Measurements from ENCODE around the gene SLC24A3.

Gene SLC24A3

GRCh38 chr20:19706463-19706862 lies 494.0 kb downstream of the SLC24A3 start:
- H4K20me1 ChIP-seq (ENCODE audit: insufficient read depth, low read length, poor library complexity, severe bottlenecking): no peaks in the 10 kb centered on the region
- no peak overlapping the region for H2AFZ ChIP-seq (ENCODE audit: low read length)
- no peaks in the 10 kb centered on the region for H3K27me3 ChIP-seq (ENCODE audit: insufficient read depth, low read length, poor library complexity, severe bottlenecking)
- H3K4me1 ChIP-seq (ENCODE audit: insufficient read depth, low read length, poor library complexity, severe bottlenecking): no peaks in the 10 kb centered on the region
- H3K4me3 ChIP-seq (ENCODE audit: low read length, poor library complexity, severe bottlenecking): no peak overlapping the region
- TF ChIP-seq CTCF (conservative IDR thresholded peaks at IDR 0.05; ENCODE audit: low read length) (no peak), EZH2phosphoT487 (IDR thresholded peaks at IDR 0.05; ENCODE audit: borderline replicate concordance) (no peak)
- no peaks in the 10 kb centered on the region for H3F3A ChIP-seq (ENCODE audit: low read depth)
- no peak overlapping the region for H3K9ac ChIP-seq (ENCODE audit: low read depth, low read length, poor library complexity, severe bottlenecking)
- no peak overlapping the region for H3K4me2 ChIP-seq (ENCODE audit: low read depth, low read length, poor library complexity, severe bottlenecking)
- no peaks in the 10 kb centered on the region for H3K79me2 ChIP-seq (ENCODE audit: insufficient read depth, low read length)
- H3K9me3 ChIP-seq (ENCODE audit: insufficient read depth, low read depth, low read length): no peaks in the 10 kb centered on the region
- H3K9me2 ChIP-seq (replicated peaks; ENCODE audit: low read depth, low read length): no peaks in the 10 kb centered on the region
- no peaks in the 10 kb centered on the region for H3K36me3 ChIP-seq (ENCODE audit: insufficient read depth, low read length)

GRCh38 chr20:19709635-19710335 lies 497.3 kb downstream of the SLC24A3 start:
- Histone ChIP-seq H3K4me2 (ENCODE audit: low read depth, low read length, poor library complexity, severe bottlenecking) (no peak overlapping the region), H3K9me3 (ENCODE audit: insufficient read depth, low read depth, low read length) (no peaks in the 10 kb centered on the region), H3K9ac (ENCODE audit: low read depth, low read length, poor library complexity, severe bottlenecking) (no peak overlapping the region), H3K36me3 (ENCODE audit: insufficient read depth, low read length) (no peaks in the 10 kb centered on the region), H4K20me1 (ENCODE audit: insufficient read depth, low read length, poor library complexity, severe bottlenecking) (no peaks in the 10 kb centered on the region), H3K4me1 (ENCODE audit: insufficient read depth, low read length, poor library complexity, severe bottlenecking) (no peaks in the 10 kb centered on the region), H3K27me3 (ENCODE audit: insufficient read depth, low read length, poor library complexity, severe bottlenecking) (no peaks in the 10 kb centered on the region), H3K79me2 (ENCODE audit: insufficient read depth, low read length) (no peaks in the 10 kb centered on the region), H2AFZ (ENCODE audit: low read length) (no peak overlapping the region), H3K4me3 (ENCODE audit: low read length, poor library complexity, severe bottlenecking) (no peak overlapping the region), H3F3A (ENCODE audit: low read depth) (no peaks in the 10 kb centered on the region), H3K9me2 (replicated peaks; ENCODE audit: low read depth, low read length) (no peaks in the 10 kb centered on the region)
- TF ChIP-seq CTCF (conservative IDR thresholded peaks at IDR 0.05; ENCODE audit: low read length) (no peak), EZH2phosphoT487 (IDR thresholded peaks at IDR 0.05; ENCODE audit: borderline replicate concordance) (no peak)

GRCh38 chr20:19710336-19711120 lies 498.1 kb downstream of the SLC24A3 start:
- Histone ChIP-seq H3K4me1 (ENCODE audit: insufficient read depth, low read length, poor library complexity, severe bottlenecking) (no peaks in the 10 kb centered on the region), H3K9ac (ENCODE audit: low read depth, low read length, poor library complexity, severe bottlenecking) (no peak overlapping the region), H3K27me3 (ENCODE audit: insufficient read depth, low read length, poor library complexity, severe bottlenecking) (no peaks in the 10 kb centered on the region), H3K79me2 (ENCODE audit: insufficient read depth, low read length) (no peaks in the 10 kb centered on the region), H3K9me2 (replicated peaks; ENCODE audit: low read depth, low read length) (no peaks in the 10 kb centered on the region), H3K36me3 (ENCODE audit: insufficient read depth, low read length) (no peaks in the 10 kb centered on the region), H3K4me3 (ENCODE audit: low read length, poor library complexity, severe bottlenecking) (no peak overlapping the region), H3F3A (ENCODE audit: low read depth) (no peaks in the 10 kb centered on the region), H3K4me2 (ENCODE audit: low read depth, low read length, poor library complexity, severe bottlenecking) (no peak overlapping the region), H3K9me3 (ENCODE audit: insufficient read depth, low read depth, low read length) (no peaks in the 10 kb centered on the region), H4K20me1 (ENCODE audit: insufficient read depth, low read length, poor library complexity, severe bottlenecking) (no peaks in the 10 kb centered on the region), H2AFZ (ENCODE audit: low read length) (no peak overlapping the region)
- no peak for TF ChIP-seq EZH2phosphoT487 (IDR thresholded peaks at IDR 0.05; ENCODE audit: borderline replicate concordance)
- no peak for TF ChIP-seq CTCF (conservative IDR thresholded peaks at IDR 0.05; ENCODE audit: low read length)
